NCI-H187 (cell line): Measurements from ENCODE around the gene F7.
A peak's percentile ranks its signal among the peaks of the same experiment; 100 is the strongest.
"Not testable (repeated sequence)": the region's sequence is repeated elsewhere in the genome, so short reads cannot be mapped to it uniquely, and the experiment has no call there.

Experiments
- DNase-seq, 2 experiments: peaks; one replicate each; lab custom pipeline; 2025; lab: John Stamatoyannopoulos, UW

Gene F7

GRCh38 chr13:113153810-113154748 is 48.5 kb downstream of the F7 start:
- peak; percentile 48 to 68 for DNase-seq

DNA sequence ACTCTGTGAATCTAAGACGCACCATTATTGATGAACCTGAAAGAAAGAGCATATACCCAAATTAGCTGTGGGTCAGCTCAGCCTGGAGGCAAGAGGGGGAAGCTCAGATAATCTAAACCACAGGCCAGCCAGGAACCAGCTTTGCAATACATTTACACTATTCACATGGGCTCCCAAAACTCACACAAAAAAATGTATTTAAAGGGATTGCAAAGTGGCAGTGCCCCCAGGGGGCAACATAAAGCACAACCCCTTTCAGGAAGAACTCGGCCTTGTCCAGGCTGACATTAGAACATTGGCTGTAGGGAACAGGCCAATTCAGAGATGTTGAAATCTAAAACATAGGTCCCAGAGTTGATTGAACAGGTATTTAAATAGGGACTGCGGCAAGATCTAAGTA is 49.6 kb downstream of the F7 start:
- no peak for DNase-seq

GRCh38 chr13:113155982-113156655 is 50.5 kb downstream of the F7 start:
- no peak for DNase-seq

DNA sequence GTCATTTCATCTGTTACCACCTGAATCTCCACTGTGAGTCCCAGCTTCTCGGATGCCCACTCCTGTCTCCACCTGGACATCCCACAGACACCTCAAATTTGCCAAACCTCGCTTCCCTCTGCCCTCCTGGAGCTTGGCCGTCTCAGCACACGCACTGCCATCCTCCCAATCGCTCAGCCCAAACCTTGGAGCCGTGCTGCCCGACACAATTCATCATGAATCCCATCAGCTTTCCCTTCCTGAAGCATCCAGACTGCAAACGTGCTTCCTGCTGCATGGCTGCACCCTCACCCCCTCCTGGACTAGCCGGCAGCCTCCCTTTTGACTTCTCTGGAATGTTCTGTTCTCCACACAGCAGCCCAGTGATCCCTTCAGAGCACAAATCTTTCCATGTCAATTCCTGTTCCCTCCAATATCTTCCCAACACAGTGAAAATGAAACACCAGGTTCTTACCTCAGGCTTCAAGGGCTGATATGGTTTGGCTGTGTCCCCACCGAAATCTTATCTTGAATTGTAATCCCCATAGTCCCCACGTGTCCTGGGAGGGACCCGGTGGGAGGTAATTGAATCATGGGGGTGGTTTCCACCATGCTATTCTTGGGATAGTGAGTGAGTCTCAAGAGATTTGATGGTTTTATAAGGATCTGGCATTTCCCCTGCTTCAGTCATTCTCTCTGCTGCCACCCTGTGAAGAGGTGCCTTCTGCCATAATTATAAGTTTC is 51.8 kb downstream of the F7 start:
- no peak for DNase-seq

- DNase-seq = no peak
Observed at GRCh38 chr13:113157929-113158747, 52.5 kb downstream of the F7 start, which contains the start of gene PROZ. PROZ (plus strand) TSS chr13:113158648; CDS start chr13:113158661, 13 bp downstream.

- no peak for DNase-seq
Observed at GRCh38 chr13:113158946-113159345, 53.4 kb downstream of the F7 start.

- DNase-seq = no peak
Observed at GRCh38 chr13:113159701-113160100, 54.1 kb downstream of the F7 start.

- no peak for DNase-seq
Observed at GRCh38 chr13:113160983-113161382, 55.4 kb downstream of the F7 start.

DNA sequence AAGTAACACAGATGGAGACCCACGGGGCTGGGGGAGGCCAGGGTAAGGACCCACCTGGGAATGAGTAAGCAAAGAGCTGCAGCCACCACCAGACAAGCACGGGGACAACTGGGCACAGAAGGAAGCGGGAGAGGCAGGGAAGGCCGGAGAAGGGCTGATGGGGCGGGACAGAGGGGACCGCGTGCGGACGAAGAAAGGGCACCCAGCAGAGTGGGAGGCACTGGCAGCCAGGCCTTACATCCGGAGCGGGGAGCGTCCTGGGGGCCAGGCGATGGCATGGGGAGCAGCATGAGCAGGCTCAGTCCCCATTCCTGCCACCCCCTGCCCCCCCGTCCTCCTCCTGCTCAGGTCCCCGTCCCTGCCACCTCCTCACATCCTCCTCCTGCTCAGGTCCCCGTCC is 55.8 kb downstream of the F7 start:
- DNase-seq = no peak

DNA sequence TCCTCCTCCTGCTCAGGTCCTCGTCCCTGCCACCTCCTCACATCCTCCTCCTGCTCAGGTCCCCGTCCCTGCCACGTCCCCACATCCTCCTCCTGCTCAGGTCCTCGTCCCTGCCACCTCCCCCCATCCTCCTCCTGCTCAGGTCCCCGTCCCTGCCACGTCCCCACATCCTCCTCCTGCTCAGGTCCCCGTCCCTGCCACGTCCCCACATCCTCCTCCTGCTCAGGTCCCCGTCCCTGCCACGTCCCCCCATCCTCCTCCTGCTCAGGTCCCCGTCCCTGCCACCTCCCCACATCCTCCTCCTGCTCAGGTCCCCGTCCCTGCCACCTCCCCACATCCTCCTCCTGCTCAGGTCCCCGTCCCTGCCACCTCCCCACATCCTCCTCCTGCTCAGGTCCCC is 56.4 kb downstream of the F7 start:
- not testable (repeated sequence) for DNase-seq

- DNase-seq = no peak
Observed at GRCh38 chr13:113162783-113163685, 57.4 kb downstream of the F7 start.

- no peak for DNase-seq
Observed at GRCh38 chr13:113164492-113164891, 58.9 kb downstream of the F7 start.

DNA sequence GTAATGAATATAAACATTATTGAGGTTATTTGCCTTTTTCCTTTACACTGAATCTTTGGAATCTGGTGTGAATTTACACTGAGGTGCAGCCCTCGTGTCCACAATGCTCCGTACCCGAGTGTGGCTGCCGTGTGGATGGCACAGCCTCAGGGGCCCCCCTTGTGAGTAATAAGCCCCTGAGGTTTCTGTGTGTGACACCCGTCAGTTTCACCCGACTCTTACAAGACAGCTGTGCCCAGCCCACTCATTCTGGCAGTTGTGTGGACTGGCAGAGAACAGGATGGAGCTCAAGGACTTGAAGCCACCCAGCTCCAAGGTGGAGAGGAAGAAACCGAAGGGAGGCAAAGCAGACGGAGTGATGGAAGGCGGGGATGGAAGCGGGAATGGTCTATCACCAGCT is 60.7 kb downstream of the F7 start:
- DNase-seq = no peak

DNA sequence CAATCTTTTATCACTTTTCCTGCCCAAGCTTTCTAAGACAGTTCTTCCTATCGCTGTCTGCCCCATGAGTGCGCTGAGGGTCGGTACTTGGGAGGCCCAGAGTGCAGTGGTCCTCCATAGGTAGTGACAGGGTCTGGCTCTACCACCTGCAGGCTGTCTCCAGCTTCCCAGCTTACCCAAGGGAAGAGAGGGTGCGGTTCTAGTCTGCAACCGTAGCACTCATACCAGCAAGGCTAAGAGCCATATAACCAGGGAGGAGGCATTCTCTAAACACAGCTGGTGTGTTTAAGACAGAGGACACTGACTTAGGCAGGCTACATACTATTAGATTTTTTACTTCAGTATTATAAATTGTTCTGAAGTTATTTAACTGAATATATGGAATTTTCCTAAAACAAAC is 61.1 kb downstream of the F7 start:
- DNase-seq = no peak

- no peak for DNase-seq
Observed at GRCh38 chr13:113167155-113167554, 61.6 kb downstream of the F7 start.

DNA sequence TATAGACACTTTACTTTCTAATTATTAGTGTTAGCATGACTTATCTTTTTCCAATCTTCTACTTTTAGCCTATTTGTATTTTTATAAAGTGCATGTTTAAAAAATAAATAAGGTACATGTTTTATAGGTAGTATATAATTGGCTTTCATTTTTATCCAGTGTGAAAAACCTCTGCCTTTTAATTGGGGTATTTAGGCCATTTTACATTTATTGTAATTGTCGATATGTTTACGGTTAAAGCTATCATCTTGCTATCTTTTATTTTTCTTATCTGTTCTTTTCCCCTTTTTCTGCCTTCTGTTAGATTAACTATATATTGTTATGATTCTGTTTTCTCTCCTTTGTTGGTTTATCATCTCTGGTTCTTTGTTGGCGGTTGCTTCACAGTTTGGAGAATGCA is 62.0 kb downstream of the F7 start:
- no peak for DNase-seq

GRCh38 chr13:113168211-113168610 is 62.6 kb downstream of the F7 start:
- DNase-seq = no peak

DNA sequence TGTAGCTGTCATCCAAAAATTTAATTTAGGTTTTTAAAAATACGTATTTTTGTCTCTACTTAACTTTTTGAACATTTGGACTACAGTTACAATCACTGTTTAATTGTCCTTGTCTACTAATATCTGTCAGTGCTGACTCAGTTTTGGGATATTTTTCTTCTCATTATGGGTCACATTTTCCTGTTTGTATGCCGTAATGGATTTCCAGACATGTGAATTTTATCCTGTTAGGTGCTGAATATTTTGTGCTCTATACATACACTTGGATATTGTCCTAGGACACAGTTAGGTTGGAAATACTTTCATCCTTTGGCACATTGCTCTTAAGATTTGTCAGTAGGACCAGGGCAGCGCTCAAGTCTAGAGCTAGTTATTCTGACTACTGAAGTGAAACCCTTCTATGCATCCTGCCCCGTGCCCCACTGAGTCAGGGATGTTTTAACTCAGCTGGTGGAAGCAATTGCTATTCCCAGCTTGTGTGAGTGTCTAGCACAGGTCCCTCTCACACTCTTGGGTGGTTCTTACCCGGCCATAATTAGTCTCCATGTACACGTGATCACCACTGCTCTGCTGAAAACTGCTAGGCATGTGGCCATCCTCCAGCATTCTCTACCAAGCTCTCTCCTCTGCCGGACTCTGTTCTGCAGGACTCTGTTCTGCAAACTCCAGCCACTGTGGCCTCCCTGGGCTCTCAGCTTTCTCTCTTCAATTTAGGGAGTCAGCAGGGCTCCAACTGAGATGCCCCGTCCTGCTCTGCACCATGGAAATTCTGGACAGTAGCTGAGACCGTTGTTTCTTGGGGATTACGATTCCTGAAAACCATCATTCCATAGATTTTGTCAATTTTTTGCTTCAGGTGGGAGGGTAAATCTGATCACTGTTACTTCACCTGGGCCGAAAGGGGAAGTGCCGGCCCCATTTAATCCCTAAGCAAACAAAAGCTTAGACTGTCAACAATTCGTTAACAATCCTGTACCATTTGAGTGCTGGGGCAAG is 64.0 kb downstream of the F7 start:
- DNase-seq = no peak
